K562 (cell line): Measurements from ENCODE around the gene RAB40B. TPM values are rescaled to one million over a fixed set of nuclear protein-coding genes. Genes with fewer than 3 reads are reported as not detected.

Experiments
- ATAC-seq: fragments of 200-7000 bp; cut with Tn5 transposase; 3 replicates; pipeline ENCODE4 v1.9.1; 2020; ENCODE audit warnings: moderate library complexity
- BruUV-seq: library from RNA; stranded (reverse); fragments of 400-500 nt; replicated peaks from 2 replicates; lab custom pipeline; 2021; lab: Mats Ljungman, UMichigan
- CTCF ChIA-PET: fragments of 300-600 bp; formaldehyde crosslinking; extraction: SDS; loops from one replicate; lab custom pipeline; 2021; ENCODE audit warnings: low intra/inter-chr PET ratio; lab: Yijun Ruan, JAX
- POLR2A ChIA-PET: fragments of 300-600, 350-650 bp; sonication (Branson Sonifier 250); formaldehyde crosslinking; extraction: SDS; loops from one replicate; lab custom pipeline; 2021; ENCODE audit warnings: antibody characterized with exemption, inconsistent platforms; lab: Yijun Ruan, JAX
- DNase-seq, 4 experiments: peaks; one replicate each; pipeline versions ENCODE4 v3.0.0 to v3.0.0-alpha.2; 2011 to 2018; ENCODE audit warnings: low spot score in 3 of 4, mixed read lengths in 3 of 4; ENCODE audit errors: extremely low read depth in 1 of 4
- FAIRE-seq: peaks from 2 replicates; lab custom pipeline; 2011; peaks lifted over from hg19 to GRCh38; lab: Jason Lieb, UNC
- H2AFZ ChIP-seq: 2 replicates; pipeline ENCODE4 v1.6.0; 2011; ENCODE audit warnings: low read depth, low read length, control low read depth, inconsistent platforms
- H3K27ac ChIP-seq: fragments of 200-600 bp; 3 replicates; pipeline ENCODE4 v1.8.0; 2011; ENCODE audit warnings: low read depth, mild to moderate bottlenecking, control low read depth, inconsistent platforms, low read length, moderate library complexity, mixed read lengths; ENCODE audit errors: extremely low read depth
- H3K27me3 ChIP-seq, 2 experiments: fragments of 300-600 bp in 1 of 2; 2 replicates in 1 of 2; 3 replicates in 1 of 2; pipeline versions ENCODE4 v1.6.0 to v1.8.0; 2011; ENCODE audit warnings: inconsistent platforms in 2 of 2, low read length in 2 of 2, mild to moderate bottlenecking in 1 of 2, mixed read lengths in 1 of 2, moderate library complexity in 1 of 2; ENCODE audit not compliant: control insufficient read depth in 2 of 2, insufficient read depth in 2 of 2
- H3K36me3 ChIP-seq: fragments of 300-600 bp; 3 replicates; pipeline ENCODE4 v1.8.0; 2011; ENCODE audit warnings: mild to moderate bottlenecking, low read length, inconsistent platforms; ENCODE audit not compliant: control insufficient read depth, insufficient read depth
- H3K4me1 ChIP-seq, 2 experiments: fragments of 200-600 bp in 1 of 2; replicated peaks in 1 of 2; 2 replicates in 1 of 2; 3 replicates in 1 of 2; pipeline versions ENCODE4 v1.5.1 to v1.8.0; 2011; ENCODE audit warnings: inconsistent platforms in 2 of 2, low read length in 2 of 2, mild to moderate bottlenecking in 1 of 2, mixed read lengths in 1 of 2, moderate library complexity in 1 of 2; ENCODE audit not compliant: control insufficient read depth in 2 of 2, insufficient read depth in 2 of 2
- H3K4me2 ChIP-seq: 2 replicates; pipeline ENCODE4 v1.6.1; 2011; ENCODE audit warnings: low read length, control low read depth, inconsistent platforms, mixed read lengths; ENCODE audit not compliant: insufficient read depth
- H3K4me3 ChIP-seq: fragments of 200-600 bp; sonication (generic), shearing (Covaris generic); 2 replicates; pipeline ENCODE4 v1.5.1; 2016; ENCODE audit warnings: control low read depth, inconsistent platforms
- H3K79me2 ChIP-seq: fragments of 200-600 bp; 3 replicates; pipeline ENCODE4 v1.8.0; 2011; ENCODE audit warnings: low read length, inconsistent platforms; ENCODE audit not compliant: control insufficient read depth, insufficient read depth
- H3K9ac ChIP-seq, 2 experiments: 2 replicates each; pipeline versions ENCODE4 v1.6.0 to v1.6.1; 2011; ENCODE audit warnings: low read depth in 2 of 2, low read length in 2 of 2, control low read depth in 1 of 2, inconsistent platforms in 1 of 2, mild to moderate bottlenecking in 1 of 2, mixed read lengths in 1 of 2; ENCODE audit not compliant: insufficient read depth in 1 of 2
- H3K9me1 ChIP-seq: one replicate; pipeline ENCODE4 v1.6.0; 2011; ENCODE audit warnings: inconsistent platforms, mild to moderate bottlenecking, low read length, moderate library complexity; ENCODE audit not compliant: control insufficient read depth, insufficient read depth
- H3K9me3 ChIP-seq: replicated peaks from 2 replicates; pipeline ENCODE4 v1.5.1; 2011; ENCODE audit warnings: low read depth, low read length, inconsistent platforms; ENCODE audit not compliant: control insufficient read depth, insufficient read depth
- H4K20me1 ChIP-seq: replicated peaks from 2 replicates; pipeline ENCODE4 v1.6.1; 2011; ENCODE audit warnings: low read length, inconsistent platforms, mixed read lengths; ENCODE audit not compliant: control insufficient read depth, insufficient read depth
- MYC ChIP-seq, 2 experiments: fragments of 250-450 bp in 1 of 2; sonication (Bioruptor Pico) in 1 of 2; IDR thresholded peaks; 2 replicates each; pipeline versions ENCODE4 v1.5.1 to v1.6.1; 2012 to 2021; ENCODE audit warnings: low read depth in 2 of 2, borderline replicate concordance in 1 of 2, improper control_type of control experiment in 1 of 2, low read length in 1 of 2, mild to moderate bottlenecking in 1 of 2, moderate library complexity in 1 of 2
- NR2C2 ChIP-seq, 2 experiments: fragments of 200-800 bp in 1 of 2; sonication (Bioruptor generic) in 1 of 2; sonication (generic) in 1 of 2; formaldehyde crosslinking in 1 of 2; IDR thresholded peaks; 2 replicates each; pipeline versions ENCODE4 v1.6.1 to v1.8.0; 2016 to 2022; ENCODE audit warnings: mild to moderate bottlenecking in 1 of 2, missing compliant biosample characterization in 1 of 2, missing genetic modification characterization in 1 of 2, missing genetic modification reagents in 1 of 2
- NR4A1 ChIP-seq, 2 experiments: fragments of 250-450 bp in 1 of 2; fragments of 450-650 bp in 1 of 2; sonication (Bioruptor Pico) in 1 of 2; IDR thresholded peaks; 2 replicates each; pipeline versions ENCODE4 v1.4.0 to v1.6.1; 2016 to 2020; ENCODE audit warnings: mild to moderate bottlenecking in 2 of 2, missing compliant biosample characterization in 1 of 2, missing genetic modification characterization in 1 of 2, moderate library complexity in 1 of 2
- SMARCA4 ChIP-seq: fragments of 450-650 bp; IDR thresholded peaks from 2 replicates; pipeline ENCODE4 v1.6.1; 2016
- STAT5A ChIP-seq: IDR thresholded peaks from 2 replicates; pipeline ENCODE4 v1.6.1; 2012; ENCODE audit warnings: low read length, inconsistent platforms, borderline replicate concordance
- TBL1XR1 ChIP-seq, 2 experiments: IDR thresholded peaks; 2 replicates each; pipeline ENCODE4 v1.6.1; 2012; ENCODE audit warnings: improper control_type of control experiment in 2 of 2, low read length in 2 of 2, mild to moderate bottlenecking in 1 of 2
- TFAP4 ChIP-seq: sonication (generic); formaldehyde crosslinking; IDR thresholded peaks from 2 replicates; pipeline ENCODE4 v1.8.0; 2022; ENCODE audit warnings: missing genetic modification reagents, mild to moderate bottlenecking, moderate library complexity, borderline replicate concordance
- TGIF2 ChIP-seq: sonication (generic); formaldehyde crosslinking; IDR thresholded peaks from 2 replicates; pipeline ENCODE4 v1.8.1; 2022; ENCODE audit warnings: mild to moderate bottlenecking, missing genetic modification reagents, moderate library complexity
- ZNF395 ChIP-seq: fragments of 200-800 bp; sonication (Bioruptor generic); IDR thresholded peaks from 2 replicates; pipeline ENCODE4 v1.6.1; 2017; ENCODE audit warnings: missing genetic modification characterization, missing compliant biosample characterization
- ZNF431 ChIP-seq: sonication (generic); formaldehyde crosslinking; IDR thresholded peaks from 2 replicates; pipeline ENCODE4 v1.8.0; 2022; ENCODE audit warnings: mild to moderate bottlenecking, missing genetic modification reagents
- WGBS: fragments of 100-300 bp; shearing (Covaris generic); methylation state at CpG from one replicate; pipeline ENCODE4 v1.1.6; 2016; ENCODE audit warnings: low coverage, mixed read lengths; ENCODE audit not compliant: insufficient coverage; ENCODE audit errors: missing lambda C conversion rate; 5-methylcytosine and 5-hydroxymethylcytosine counted together
- in situ Hi-C: fragments of 300-500 bp; cut with MboI; formaldehyde crosslinking; loops from 4 replicates; pipeline ENCODE4 v1.15.0; 2018; ENCODE audit warnings: inconsistent platforms, mixed read lengths
- intact Hi-C: fragments of 100-400 bp; cut with micrococcal nuclease; formaldehyde crosslinking; loops from 2 replicates; pipeline ENCODE4 v1.14.2; 2022
- polyA plus RNA-seq, 8 experiments: library from polyadenylated mRNA; depleted of rRNA in 4 of 8; stranded (reverse) in 5 of 8; unstranded in 3 of 8; fragments of >200 nt; fragmentation: Nextera tagmentation in 2 of 8; fragmentation: Illumina TruSeq in 1 of 8; extraction: Ambion mirVana in 2 of 8; extraction: Trizol in 1 of 8; gene quantifications; 2 replicates each; pipeline versions ENCODE4 v1.2.1 to v1.2.3, GENCODE V29; 2011 to 2014; ENCODE audit warnings: inconsistent platforms in 1 of 8, missing spikeins in 1 of 8
- total RNA-seq, 7 experiments: library from RNA; depleted of rRNA in 6 of 7; stranded (reverse); fragments of >200 nt in 6 of 7; fragmentation: Illumina TruSeq in 2 of 7; extraction: Trizol in 2 of 7; gene quantifications; 2 replicates each; pipeline versions ENCODE4 v1.2.1 to v1.2.3, GENCODE V29; 2011 to 2021; ENCODE audit warnings: low replicate concordance in 1 of 7
- TF ChIP-seq, protein P1 (sequence below), 2 experiments: fragments of 200-800 bp in 1 of 2; sonication (Bioruptor generic) in 1 of 2; sonication (generic) in 1 of 2; formaldehyde crosslinking in 1 of 2; IDR thresholded peaks in 1 of 2; conservative IDR thresholded peaks in 1 of 2; 2 replicates each; pipeline versions ENCODE4 v1.5.0 to v1.6.1; 2016 to 2020; ENCODE audit warnings: missing compliant biosample characterization in 1 of 2, missing genetic modification characterization in 1 of 2, missing genetic modification reagents in 1 of 2

RAB40B gene
- total and polyA plus RNA-seq, 9 of the 15 experiments (the other 6 are each of a cell fraction or from before 2014, with no cell fraction given) = 0.13 to 4.6 (median 1.4) TPM

DNA sequence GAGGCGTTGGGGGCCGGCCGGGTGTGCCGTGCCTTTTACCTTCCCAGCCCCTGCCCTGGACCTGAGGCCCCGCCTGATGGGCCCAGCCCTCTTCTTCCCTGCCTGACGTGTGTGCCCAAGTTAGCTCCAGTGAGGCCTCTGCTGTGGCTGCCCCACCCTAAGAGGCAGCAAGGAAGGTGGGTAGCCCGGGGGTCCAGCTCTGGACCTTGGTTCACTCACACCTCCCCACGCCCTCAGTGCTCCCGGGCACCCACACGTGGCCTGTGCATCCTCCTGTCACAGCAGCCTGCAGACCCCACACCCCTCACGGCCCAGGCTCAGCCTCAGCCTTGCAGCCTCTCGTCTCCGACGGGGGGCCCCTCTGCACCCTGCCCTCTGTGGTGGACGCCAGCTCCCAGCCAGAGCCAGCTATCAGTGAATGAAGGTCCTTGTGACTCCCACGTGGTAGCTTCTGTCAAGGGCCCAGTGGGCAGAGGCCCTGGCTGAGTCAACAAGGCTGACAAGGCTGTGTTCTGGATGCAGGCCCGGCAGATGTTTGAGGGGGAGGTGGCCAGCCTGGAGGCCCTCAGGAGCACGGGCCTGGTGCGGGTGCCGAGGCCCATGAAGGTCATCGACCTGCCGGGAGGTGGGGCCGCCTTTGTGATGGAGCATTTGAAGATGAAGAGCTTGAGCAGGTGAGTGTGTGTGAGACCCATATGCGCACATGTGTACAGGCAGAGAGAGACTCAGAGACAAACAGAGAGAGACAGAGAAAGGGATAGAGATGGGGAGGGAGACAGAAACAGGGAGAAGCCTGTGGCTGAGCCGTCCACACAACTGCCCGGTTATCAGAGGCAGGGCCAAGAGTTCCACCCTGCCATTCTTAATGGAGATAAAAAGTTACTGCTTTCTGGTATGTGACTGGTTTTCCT is 39.7 kb upstream of the RAB40B start:
- peak; percentile 56 for ATAC-seq
- Histone ChIP-seq H3K4me2 (peak overlapping the region; percentile 18), H3K9me1 (no peaks in the 10 kb centered on the region), H3K9ac (peak overlapping the region in 1 of 2 experiments; percentile 46; a peak in 1 of 4 replicates), H3K4me3 (no peak overlapping the region), H3K27me3 (no peaks in the 10 kb centered on the region), H4K20me1 (no peaks in the 10 kb centered on the region), H2AFZ (0 out of 2 replicates have a peak overlapping the region, but pooled peaks have one; percentile 2), H3K79me2 (peaks cover 22% of the 10 kb centered on the region), H3K36me3 (peaks cover 53% of the 10 kb centered on the region), H3K9me3 (peaks cover 30% of the 10 kb centered on the region), H3K27ac (peak overlapping the region; percentile 55), H3K4me1 (peaks cover 13 to 45% of the 10 kb centered on the region in 2 experiments; a peak in 4 of 5 replicates)
- CTCF ChIA-PET = no interaction called here
- FAIRE-seq = peak; percentile 77
- POLR2A ChIA-PET = interaction anchor here (0.8 to 1.1 kb wide), 2 partner anchors 12 to 16 kb away, joined by 3 read pairs; no protein-coding TSS in a partner anchor
- peak; percentile 49 to 81 (median 54) for DNase-seq
- no TSS peak for BruUV-seq
- WGBS = 34% methylated on average over 24 of the region's 26 CpGs
- in situ Hi-C loops (no loop called here), intact Hi-C loops (no loop called here)
- TF ChIP-seq NR2C2 (CRISPR knock-in tag; IDR thresholded peaks at IDR 0.05) (no peak), NR2C2 (tag; IDR thresholded peaks at IDR 0.05) (0 out of 2 replicates have a peak, but pooled peaks have one; percentile 20), ZNF431 (CRISPR knock-in tag) (peak; percentile 51; the same call in 1 of the 2 replicates), MYC (IDR thresholded peaks at IDR 0.05; ENCODE audit: low read depth, low read length) (0 out of 2 replicates have a peak, but pooled peaks have one; percentile 46), MYC (CRISPR knock-in tag; IDR thresholded peaks at IDR 0.05; ENCODE audit: borderline replicate concordance, low read depth) (no peak), ZNF395 (0 out of 2 replicates have a peak, but pooled peaks have one; percentile 11), TGIF2 (CRISPR knock-in tag) (peak; percentile 94), TBL1XR1 (IDR thresholded peaks at IDR 0.05; ENCODE audit: low read length in 2 of 2) (0 out of 4 replicates have a peak, but pooled peaks of 1 of the 2 experiments have one; percentile 36), TFAP4 (peak; percentile 91), STAT5A (peak; percentile 11; the same call in 1 of the 2 replicates), NR4A1 (CRISPR knock-in tag; IDR thresholded peaks at IDR 0.05) (no peak), NR4A1 (tag; IDR thresholded peaks at IDR 0.05) (peak; percentile 37; the same call in 1 of the 2 replicates), SMARCA4 (0 out of 2 replicates have a peak, but pooled peaks have one; percentile 23)
- TF ChIP-seq, protein P1, sequence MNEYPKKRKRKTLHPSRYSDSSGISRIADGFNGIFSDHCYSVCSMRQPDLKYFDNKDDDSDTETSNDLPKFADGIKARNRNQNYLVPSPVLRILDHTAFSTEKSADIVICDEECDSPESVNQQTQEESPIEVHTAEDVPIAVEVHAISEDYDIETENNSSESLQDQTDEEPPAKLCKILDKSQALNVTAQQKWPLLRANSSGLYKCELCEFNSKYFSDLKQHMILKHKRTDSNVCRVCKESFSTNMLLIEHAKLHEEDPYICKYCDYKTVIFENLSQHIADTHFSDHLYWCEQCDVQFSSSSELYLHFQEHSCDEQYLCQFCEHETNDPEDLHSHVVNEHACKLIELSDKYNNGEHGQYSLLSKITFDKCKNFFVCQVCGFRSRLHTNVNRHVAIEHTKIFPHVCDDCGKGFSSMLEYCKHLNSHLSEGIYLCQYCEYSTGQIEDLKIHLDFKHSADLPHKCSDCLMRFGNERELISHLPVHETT (CRISPR knock-in tag; conservative IDR thresholded peaks at IDR 0.05 in 1 of 2, IDR thresholded peaks at IDR 0.05 in 1 of 2) = peak in 1 of 2 experiments; percentile 71; a peak in 1 of 4 replicates
